Prostate gland (tissue), 2 donors: ENCODE data around the gene ARHGEF2. TPM values are rescaled to one million over a fixed set of nuclear protein-coding genes. Genes with fewer than 3 reads are reported as not detected.

Experiments used
- DNase-seq: peaks from one replicate; pipeline ENCODE4 v3.0.0-alpha.2; 2019; ENCODE audit warnings: low spot score
- H3K27ac ChIP-seq, 2 donors: fragments of 200-600 bp; sonication (generic); 2 replicates each; pipeline ENCODE4 v1.5.1; 2017 to 2019
- H3K27me3 ChIP-seq: fragments of 200-600 bp; sonication (generic); replicated peaks from 2 replicates; pipeline ENCODE4 v1.5.1; 2019; ENCODE audit not compliant: insufficient read depth
- H3K36me3 ChIP-seq, 2 donors: fragments of 200-600 bp; sonication (generic); 1 replicate in 1 of 2; 2 replicates in 1 of 2; pipeline versions ENCODE4 v1.5.1 to v1.8.1; 2017 to 2019
- H3K4me1 ChIP-seq: fragments of 200-600 bp; sonication (generic); replicated peaks from 2 replicates; pipeline ENCODE4 v1.5.1; 2019
- H3K4me3 ChIP-seq, 2 donors: fragments of 200-600 bp; sonication (generic); 2 replicates each; pipeline ENCODE4 v1.5.1; 2017 to 2019
- H3K9me3 ChIP-seq: fragments of 200-600 bp; sonication (generic); 2 replicates; pipeline ENCODE4 v1.5.1; 2017
- POLR2A ChIP-seq: fragments of 450-650 bp; IDR thresholded peaks from one replicate; pipeline ENCODE4 v1.6.1; 2016; ENCODE audit warnings: antibody characterized with exemption, mild to moderate bottlenecking
- POLR2AphosphoS5 ChIP-seq: sonication (generic); formaldehyde crosslinking; IDR thresholded peaks from one replicate; pipeline ENCODE4 v1.6.1; 2017; ENCODE audit warnings: antibody characterized with exemption
- WGBS: methylation state at CpG from one replicate; pipeline ENCODE4 v1.1.5; 2018; 5-methylcytosine and 5-hydroxymethylcytosine counted together
- intact Hi-C: fragments of 100-400 bp; cut with DNase I; formaldehyde crosslinking; loops from one replicate; pipeline ENCODE4 v1.14.2; 2022
- microRNA-seq: library from miRNA; unstranded; fragments of <30 nt; microRNA quantifications from one replicate; pipeline ENCODE4, GENCODE V29; 2016
- small RNA-seq, 2 donors: library from RNA; depleted of rRNA; stranded (forward); fragments of <200 nt; gene quantifications; one replicate each; pipeline ENCODE3, GENCODE V24; 2016
- total RNA-seq, 2 donors: library from RNA; depleted of rRNA; stranded (reverse); fragments of >200 nt; gene quantifications; one replicate each; pipeline ENCODE4 v1.1.0, GENCODE V29; 2016
- TF ChIP-seq, protein P1 (sequence below), 4 experiments: fragments of 200-600 bp in 2 of 4; fragments of 450-650 bp in 2 of 4; sonication (generic) in 2 of 4; IDR thresholded peaks; 1 replicate in 3 of 4; 2 replicates in 1 of 4; pipeline ENCODE4 v1.5.1; 2016 to 2019; ENCODE audit warnings: antibody characterized with exemption in 4 of 4, mild to moderate bottlenecking in 2 of 4, moderate library complexity in 2 of 4

The ARHGEF2 gene
- total RNA-seq, 2 donors from 2014 or later = 35.8 to 66.2 TPM

- Histone ChIP-seq H3K4me1 (no peaks in the 10 kb centered on the region), H3K36me3 (peaks cover 0 to 12% of the 10 kb centered on the region in 2 donors), H3K27me3 (no peaks in the 10 kb centered on the region), H3K27ac (no peak overlapping the region), H3K9me3 (no peaks in the 10 kb centered on the region), H3K4me3 (no peak overlapping the region)
- TF ChIP-seq POLR2AphosphoS5 (no peak), POLR2A (no peak)
- TF ChIP-seq, protein P1, sequence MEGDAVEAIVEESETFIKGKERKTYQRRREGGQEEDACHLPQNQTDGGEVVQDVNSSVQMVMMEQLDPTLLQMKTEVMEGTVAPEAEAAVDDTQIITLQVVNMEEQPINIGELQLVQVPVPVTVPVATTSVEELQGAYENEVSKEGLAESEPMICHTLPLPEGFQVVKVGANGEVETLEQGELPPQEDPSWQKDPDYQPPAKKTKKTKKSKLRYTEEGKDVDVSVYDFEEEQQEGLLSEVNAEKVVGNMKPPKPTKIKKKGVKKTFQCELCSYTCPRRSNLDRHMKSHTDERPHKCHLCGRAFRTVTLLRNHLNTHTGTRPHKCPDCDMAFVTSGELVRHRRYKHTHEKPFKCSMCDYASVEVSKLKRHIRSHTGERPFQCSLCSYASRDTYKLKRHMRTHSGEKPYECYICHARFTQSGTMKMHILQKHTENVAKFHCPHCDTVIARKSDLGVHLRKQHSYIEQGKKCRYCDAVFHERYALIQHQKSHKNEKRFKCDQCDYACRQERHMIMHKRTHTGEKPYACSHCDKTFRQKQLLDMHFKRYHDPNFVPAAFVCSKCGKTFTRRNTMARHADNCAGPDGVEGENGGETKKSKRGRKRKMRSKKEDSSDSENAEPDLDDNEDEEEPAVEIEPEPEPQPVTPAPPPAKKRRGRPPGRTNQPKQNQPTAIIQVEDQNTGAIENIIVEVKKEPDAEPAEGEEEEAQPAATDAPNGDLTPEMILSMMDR (IDR thresholded peaks at IDR 0.05) = no peak
- DNase-seq = no peak
- intact Hi-C loops = no loop called here
- WGBS = 92% methylated on average over 1 of the region's 1 CpG
Measured at GRCh38 chr1:155897746-155898145, 80.6 kb downstream of the ARHGEF2 start.

Small RNA genes lying within 50 kb of the gene (microRNA-seq; reads per million reads assigned to microRNA genes)
- gene MIR6738 = not detected

Small RNA genes lying within 50 kb of the gene (small RNA-seq; reads per million reads assigned to genes)
- 0 reads per million in 2 donors for gene MIR6738
- 0 reads per million in 2 donors for gene SCARNA4
- gene SNORA80E = 200 to 250 reads per million in 2 donors

Other genes starting within 250 kb of the ARHGEF2 start
- gene GON4L, start 121.3 kb downstream of the ARHGEF2 start, total RNA-seq = 10 to 100 TPM; 24.9 to 57.4 TPM
- gene SYT11, start 119.0 kb downstream of the ARHGEF2 start, total RNA-seq = 10 to 100 TPM in 1 of 2 donors, 1 to 10 TPM in 1; 3.6 to 28.0 TPM
- 10 to 100 TPM; 20.8 to 21.8 TPM for gene RIT1, start 67.2 kb downstream of the ARHGEF2 start, total RNA-seq
- 10 to 100 TPM; 49.8 to 66.1 TPM for gene KHDC4, start 44.1 kb downstream of the ARHGEF2 start, total RNA-seq
- gene RXFP4, start 36.9 kb downstream of the ARHGEF2 start, total RNA-seq = not detected
- 100 to 1,000 TPM; 201 to 229 TPM for gene SSR2, start 42.4 kb upstream of the ARHGEF2 start, total RNA-seq
- 10 to 100 TPM; 27.0 to 43.6 TPM for gene UBQLN4, start 75.3 kb upstream of the ARHGEF2 start, total RNA-seq
- 10 to 100 TPM; 48.0 to 91.4 TPM for gene LAMTOR2, start 76.2 kb upstream of the ARHGEF2 start, total RNA-seq
- gene RAB25, start 82.6 kb upstream of the ARHGEF2 start, total RNA-seq = 100 to 1,000 TPM in 1 of 2 donors, 10 to 100 TPM in 1; 33.5 to 100 TPM
- gene MEX3A, start 103.9 kb upstream of the ARHGEF2 start, total RNA-seq = 1 to 10 TPM; 3.3 to 5.7 TPM
- gene LMNA, start 136.2 kb upstream of the ARHGEF2 start, total RNA-seq = 100 to 1,000 TPM; 227 to 265 TPM
- gene SEMA4A, start 175.0 kb upstream of the ARHGEF2 start, total RNA-seq = 10 to 100 TPM; 22.9 to 44.9 TPM
- 10 to 100 TPM; 14.2 to 16.5 TPM for gene SLC25A44, start 215.6 kb upstream of the ARHGEF2 start, total RNA-seq
- 100 to 1,000 TPM in 1 of 2 donors, 10 to 100 TPM in 1; 64.6 to 125 TPM for gene PMF1, start 234.5 kb upstream of the ARHGEF2 start, total RNA-seq